ENCODE measurements around the gene MAPK8IP3.

The MAPK8IP3 gene

DNA sequence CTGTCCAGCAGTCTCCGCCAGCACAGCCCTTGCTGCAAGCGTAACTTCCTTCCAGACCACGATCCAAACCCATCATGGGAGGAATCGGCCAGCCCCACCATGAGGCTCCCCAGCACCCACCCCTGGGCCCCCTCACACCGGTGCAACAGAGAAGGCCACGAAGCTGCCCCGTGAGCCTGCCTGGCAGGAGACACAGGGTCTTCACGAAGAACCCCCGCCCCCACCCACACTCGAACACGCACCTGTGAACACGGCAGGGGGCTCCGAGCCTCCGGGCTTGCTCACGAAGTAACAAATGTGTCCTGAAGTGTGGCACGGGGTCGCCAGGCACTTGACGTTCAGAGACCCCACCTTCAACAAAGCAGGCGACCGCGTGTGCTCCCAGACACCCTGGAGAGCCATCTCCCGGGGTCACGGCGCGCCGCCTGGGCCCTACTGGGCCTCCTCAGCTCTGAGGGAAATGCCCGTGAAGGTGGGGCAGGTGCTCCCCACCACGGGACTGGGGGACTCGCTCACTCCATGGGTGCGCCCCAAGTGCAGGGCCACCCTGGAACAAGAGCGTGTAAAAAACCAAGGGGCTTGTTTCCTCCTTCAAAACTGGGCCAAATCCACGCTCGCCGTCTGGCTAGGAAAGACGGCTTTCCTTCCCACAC is 113.0 kb downstream of the MAPK8IP3 start:
- no peak overlapping the region for H3K4me3 ChIP-seq

DNA sequence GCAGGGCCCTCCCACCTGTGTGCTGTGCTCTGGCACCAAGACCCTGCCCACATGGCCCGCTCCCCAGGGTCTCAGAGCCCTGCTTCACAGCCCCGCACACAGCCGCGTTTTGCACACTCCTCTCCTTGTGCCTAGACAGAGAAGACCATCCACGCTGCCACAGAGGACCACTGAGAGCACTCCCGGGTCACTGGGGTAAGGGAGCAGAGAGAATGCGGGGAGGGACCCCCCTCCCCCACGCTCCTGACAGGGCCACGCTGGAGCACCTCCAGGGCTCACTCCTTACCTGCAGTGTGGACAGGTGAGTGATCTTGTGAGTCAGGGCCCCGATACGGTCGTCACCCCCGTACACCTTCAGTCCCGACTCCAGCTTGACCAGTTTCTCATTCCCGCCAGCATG is 113.6 kb downstream of the MAPK8IP3 start:
- no peak overlapping the region for H3K4me3 ChIP-seq
- no peak overlapping the region for H3K27ac ChIP-seq

More for the DNA sequence above, 113.0 kb downstream of the MAPK8IP3 start:
- H3K27ac ChIP-seq: no peak overlapping the region
